GM21423 (cell line): ENCODE measurements around the gene CCNO.

Experiments
- ATAC-seq: cut with Tn5 transposase; IDR thresholded peaks from one replicate; pipeline ENCODE4 v1.9.1; 2021; ENCODE audit warnings: mild to moderate bottlenecking, moderate library complexity; ENCODE audit not compliant: unreplicated experiment

CCNO gene

DNA sequence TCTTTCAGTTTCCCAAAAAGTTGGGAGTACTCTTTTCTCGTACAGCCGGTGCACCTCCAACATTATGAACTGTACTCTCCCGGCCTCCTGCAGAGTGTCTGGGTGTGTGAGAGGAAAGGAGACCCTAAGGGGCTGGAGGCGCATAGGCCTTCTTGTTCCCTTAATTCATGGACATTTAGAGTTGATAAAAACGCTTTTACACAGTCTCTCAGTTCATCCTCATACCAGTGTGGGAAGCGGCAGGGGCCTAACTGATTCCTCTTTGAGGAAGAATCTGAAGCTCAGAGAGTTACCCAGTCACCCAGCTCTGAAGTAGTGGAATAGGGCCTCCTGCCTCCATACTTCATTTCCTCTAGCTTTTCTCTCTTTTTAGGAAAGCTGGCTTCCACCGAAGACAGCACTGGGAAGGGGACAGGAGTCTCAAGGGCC, 9.6 kb downstream of the CCNO start:
- no peak for ATAC-seq

GRCh38 chr5:55222985-55223811, 10.2 kb downstream of the CCNO start:
- no peak for ATAC-seq

DNA sequence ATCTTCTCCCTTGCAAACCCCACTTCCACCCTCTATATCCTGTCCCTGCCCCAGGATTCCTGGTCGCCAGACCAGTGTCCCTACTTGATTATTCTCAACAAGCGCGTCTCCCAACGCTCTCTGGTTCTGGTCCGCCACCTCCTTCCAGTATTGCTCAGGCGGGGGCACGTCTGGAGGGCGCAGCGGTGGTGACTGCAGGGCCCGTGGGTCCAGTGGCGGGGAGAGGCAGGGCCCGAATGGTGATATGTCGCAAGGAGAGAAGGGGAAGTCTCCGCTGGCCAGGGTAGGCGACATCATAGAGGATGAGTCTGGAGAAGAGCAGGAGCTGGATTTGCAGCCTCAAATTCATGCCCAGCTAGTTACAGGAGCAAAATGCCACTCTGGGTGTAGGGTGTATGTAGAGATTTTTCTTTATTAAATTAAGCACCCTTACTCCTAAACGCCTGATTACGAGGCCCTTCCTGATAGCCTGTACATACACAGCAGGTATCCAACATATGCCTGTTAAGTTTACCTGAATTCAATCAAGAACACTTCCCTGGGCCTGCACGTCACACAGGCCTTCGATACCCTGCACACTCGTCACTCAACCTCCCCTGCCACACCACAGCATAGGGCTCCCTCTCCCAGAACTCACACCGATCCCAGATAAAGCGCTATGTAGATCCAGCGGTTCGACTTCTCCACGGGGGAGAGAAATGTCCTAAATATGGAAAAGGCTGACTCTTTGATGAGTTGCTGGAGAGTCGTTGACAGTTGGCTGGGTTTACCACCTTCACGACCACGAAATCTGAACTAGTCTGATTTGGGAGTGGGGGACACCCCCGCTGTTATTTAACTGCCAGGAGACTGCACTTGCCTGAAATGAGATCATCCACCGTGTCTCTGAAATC, 11.1 kb downstream of the CCNO start:
- ATAC-seq, result no peak

DNA sequence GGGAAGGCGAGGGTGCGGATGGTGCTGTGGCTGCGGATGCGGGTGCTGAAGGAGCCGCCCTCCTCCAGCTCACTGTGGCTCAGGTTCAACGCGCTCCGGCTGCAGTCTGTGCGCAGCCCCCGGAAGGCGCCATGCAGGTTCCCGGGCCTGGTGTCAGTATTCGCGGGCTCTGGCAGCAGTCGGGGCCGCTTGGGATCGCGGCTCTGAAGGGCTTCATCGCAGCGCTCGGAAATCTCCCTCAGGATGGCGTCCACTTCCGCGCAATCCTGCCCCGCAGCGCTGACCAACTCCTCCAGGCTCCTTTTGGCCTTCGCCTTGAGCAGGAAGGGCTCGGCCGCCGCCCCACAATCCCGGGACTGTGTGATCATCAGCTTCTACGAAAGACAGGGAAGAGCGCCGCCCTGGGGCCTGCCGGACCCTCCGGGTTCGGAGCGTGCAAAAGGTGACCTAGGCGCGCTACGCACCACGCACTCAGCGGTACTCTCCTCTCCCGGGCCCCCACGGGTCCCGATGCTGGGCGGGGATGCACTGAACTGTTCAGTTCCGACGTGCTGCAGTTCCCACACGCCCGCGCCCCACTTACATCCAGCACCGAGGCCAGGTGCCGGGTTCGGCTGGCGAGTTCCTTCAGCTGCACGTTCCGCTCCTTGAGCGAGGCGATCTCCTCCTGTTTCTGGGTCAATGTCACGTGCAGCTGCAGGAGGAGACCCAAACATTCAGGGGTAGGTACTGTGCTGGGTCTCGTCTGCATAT, 12.8 kb downstream of the CCNO start:
- ATAC-seq, result no peak

DNA sequence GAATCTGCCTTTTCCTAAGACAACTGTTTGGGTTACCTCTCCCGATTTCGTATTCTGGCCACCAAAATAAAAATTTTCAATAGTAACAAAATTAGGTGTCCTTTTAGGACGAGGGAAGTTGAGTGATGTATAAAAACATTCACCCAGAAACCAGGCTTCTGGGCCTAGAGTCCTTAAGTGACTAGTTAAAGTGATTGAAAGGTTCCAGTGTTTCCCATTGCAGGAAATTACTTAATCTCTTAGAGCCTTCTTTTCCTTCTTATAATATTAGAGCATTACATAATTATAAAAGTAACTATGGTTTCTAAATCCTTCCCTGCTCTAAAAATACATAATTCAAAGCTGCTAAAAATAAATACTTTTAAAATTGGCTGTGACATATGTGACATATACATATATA, 13.6 kb downstream of the CCNO start:
- no peak for ATAC-seq

DNA sequence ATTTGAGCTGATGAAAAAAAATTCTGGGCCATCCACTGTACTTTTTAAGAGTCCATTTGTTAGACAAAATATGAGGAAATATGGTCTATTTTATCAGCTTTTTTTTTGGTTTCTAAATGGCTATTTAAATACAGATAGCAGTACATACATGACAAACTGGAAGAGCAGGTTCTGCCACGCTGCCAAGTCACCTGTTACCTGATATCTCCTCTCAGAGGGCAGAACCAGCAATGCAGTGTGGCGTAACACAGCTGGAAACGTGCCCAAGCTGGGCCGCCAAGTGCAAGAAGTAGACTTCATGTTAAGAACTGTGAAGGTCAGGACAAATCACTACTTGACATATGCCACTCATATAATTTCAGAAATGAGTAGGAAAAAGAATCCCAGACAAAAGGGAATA, 14.4 kb downstream of the CCNO start:
- no peak for ATAC-seq

DNA sequence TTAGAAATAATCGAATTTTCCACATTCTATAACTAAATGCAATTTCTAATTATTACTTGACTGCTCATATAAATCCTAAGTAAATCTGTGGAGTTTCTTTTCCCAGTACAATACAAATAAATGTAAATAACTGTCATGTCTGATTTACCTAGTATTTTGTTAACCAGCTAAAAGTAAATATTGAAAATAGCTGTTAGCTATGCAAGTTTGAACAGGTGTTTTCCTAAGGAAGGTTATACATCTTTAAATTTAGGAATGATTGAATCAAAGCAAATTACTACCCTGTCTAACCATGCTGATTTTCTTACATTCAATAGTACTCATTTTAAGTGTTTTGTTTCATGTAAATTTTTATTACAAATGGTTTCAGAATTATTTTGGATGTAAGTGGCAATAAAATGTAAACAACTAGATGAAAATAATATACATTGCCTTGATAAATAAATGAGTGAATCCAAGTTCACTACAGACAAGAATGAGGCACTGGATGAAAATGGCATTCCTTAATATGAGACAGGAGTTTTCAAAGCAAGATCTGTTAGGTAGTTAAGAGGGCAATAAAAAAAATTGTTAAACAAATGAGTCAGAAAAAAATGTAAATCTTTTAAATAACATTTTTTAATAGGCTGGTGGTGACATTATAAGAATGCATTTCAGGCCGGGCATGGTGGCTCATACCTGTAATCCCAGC, 22.1 kb downstream of the CCNO start:
- ATAC-seq, result no peak

GRCh38 chr5:55205001-55205400, 28.4 kb downstream of the CCNO start:
- no peak for ATAC-seq

GRCh38 chr5:55191165-55191564, 42.2 kb downstream of the CCNO start:
- no peak for ATAC-seq

- ATAC-seq, result no peak
These were observed 44.5 kb downstream of the CCNO start for GRCh38 chr5:55188656-55189540.

GRCh38 chr5:55187370-55187769, 46.0 kb downstream of the CCNO start:
- no peak for ATAC-seq
